B cell (primary cell): ENCODE results near the gene MAN2A1. TPM values are rescaled to one million over a fixed set of nuclear protein-coding genes. Genes with fewer than 3 reads are reported as not detected.

Source experiments
- ATAC-seq: fragments of 200-7000 bp; cut with Tn5 transposase; one replicate; pipeline ENCODE4 v1.10.0; 2021; ENCODE audit warnings: low read depth, mild to moderate bottlenecking, moderate number of reproducible peaks, moderate library complexity
- CTCF ChIA-PET: fragments of 350-600 bp; sonication (Branson Sonifier 250); formaldehyde crosslinking; loops from one replicate; lab custom pipeline; 2021; ENCODE audit warnings: antibody characterized with exemption, inconsistent platforms; lab: Charles Lee
- POLR2A ChIA-PET: fragments of 350-600 bp; sonication (Branson Sonifier 250); formaldehyde crosslinking; loops from one replicate; lab custom pipeline; 2021; ENCODE audit warnings: antibody characterized with exemption; lab: Charles Lee
- DNase-seq: peaks from one replicate; pipeline ENCODE4 v3.0.0; 2013
- H2AFZ ChIP-seq: 2 replicates; pipeline ENCODE4 v1.6.1; 2012; ENCODE audit warnings: mild to moderate bottlenecking, low read depth, low read length; ENCODE audit not compliant: insufficient read depth, poor library complexity, severe bottlenecking
- H3K27ac ChIP-seq, 2 donors: 1 replicate in 1 of 2; 2 replicates in 1 of 2; pipeline ENCODE4 v1.5.1; 2012 to 2013; ENCODE audit warnings: low read length in 2 of 2, mild to moderate bottlenecking in 2 of 2, moderate library complexity in 1 of 2
- H3K27me3 ChIP-seq, 4 experiments: fragments of 200-600 bp in 1 of 4; sonication (generic) in 1 of 4; replicated peaks in 1 of 4; 1 replicate in 2 of 4; 2 replicates in 2 of 4; pipeline versions ENCODE4 v1.6.1 to v1.7.0; 2013 to 2016; ENCODE audit warnings: low read length in 3 of 4, mild to moderate bottlenecking in 2 of 4, mixed read lengths in 1 of 4, moderate library complexity in 1 of 4; ENCODE audit not compliant: insufficient read depth in 4 of 4, control insufficient read depth in 3 of 4; ENCODE audit errors: control extremely low read depth in 1 of 4
- H3K36me3 ChIP-seq, 2 experiments: replicated peaks in 1 of 2; 1 replicate in 1 of 2; 2 replicates in 1 of 2; pipeline versions ENCODE4 v1.6.1 to v1.7.1; 2013; ENCODE audit warnings: low read length in 1 of 2; ENCODE audit not compliant: insufficient read depth in 2 of 2, control insufficient read depth in 1 of 2; ENCODE audit errors: control extremely low read depth in 1 of 2, extremely low read depth in 1 of 2
- H3K4me1 ChIP-seq, 2 donors: fragments of 200-600 bp in 1 of 2; sonication (generic) in 1 of 2; 1 replicate in 1 of 2; 2 replicates in 1 of 2; pipeline versions ENCODE4 v1.5.1 to v1.6.1; 2013 to 2017; ENCODE audit warnings: low read length in 2 of 2; ENCODE audit not compliant: control insufficient read depth in 2 of 2, insufficient read depth in 2 of 2
- H3K4me2 ChIP-seq: replicated peaks from 2 replicates; pipeline ENCODE3; 2012; ENCODE audit warnings: mild to moderate bottlenecking, low read depth, low read length; ENCODE audit not compliant: poor library complexity, severe bottlenecking
- H3K4me3 ChIP-seq, 5 experiments: fragments of 200-600 bp in 1 of 5; sonication (generic) in 1 of 5; 1 replicate in 3 of 5; 2 replicates in 2 of 5; pipeline versions ENCODE4 v1.5.1 to v1.7.0; 2011 to 2016; ENCODE audit warnings: low read length in 4 of 5, mild to moderate bottlenecking in 4 of 5, low read depth in 2 of 5, control low read depth in 1 of 5, moderate library complexity in 1 of 5; ENCODE audit not compliant: insufficient read depth in 1 of 5; ENCODE audit errors: control extremely low read depth in 1 of 5, extremely low read depth in 1 of 5
- H3K79me2 ChIP-seq: fragments of 200-600 bp; sonication (generic); one replicate; pipeline ENCODE4 v1.6.0; 2016; ENCODE audit warnings: low read length; ENCODE audit not compliant: control insufficient read depth, insufficient read depth
- H3K9ac ChIP-seq: fragments of 200-600 bp; sonication (generic); 2 replicates; pipeline ENCODE4 v1.6.1; 2017; ENCODE audit warnings: mild to moderate bottlenecking, low read length, moderate library complexity
- H3K9me3 ChIP-seq, 3 donors: one replicate each; pipeline versions ENCODE4 v1.6.1 to v1.7.1; 2013; ENCODE audit warnings: low read length in 2 of 3; ENCODE audit not compliant: control insufficient read depth in 2 of 3, insufficient read depth in 1 of 3; ENCODE audit errors: control extremely low read depth in 1 of 3
- H4K20me1 ChIP-seq: 2 replicates; pipeline ENCODE4 v1.6.0; 2012; ENCODE audit warnings: mild to moderate bottlenecking, low read length; ENCODE audit not compliant: insufficient read depth, control insufficient read depth, poor library complexity, severe bottlenecking
- H3K27ac Mint-ChIP-seq: one replicate; pipeline ENCODE4 v1.8.0; 2021; ENCODE audit warnings: mixed read lengths
- H3K27me3 Mint-ChIP-seq: one replicate; pipeline ENCODE4 v1.8.0; 2021; ENCODE audit warnings: mixed read lengths
- H3K4me1 Mint-ChIP-seq: one replicate; pipeline ENCODE4 v1.8.0; 2021; ENCODE audit warnings: mixed read lengths
- H3K4me3 Mint-ChIP-seq: one replicate; pipeline ENCODE4 v1.8.0; 2021; ENCODE audit warnings: mixed read lengths
- H3K9me3 Mint-ChIP-seq: one replicate; pipeline ENCODE4 v1.8.0; 2022; ENCODE audit warnings: mixed read lengths; ENCODE audit not compliant: insufficient read depth
- EZH2 ChIP-seq: IDR thresholded peaks from 2 replicates; pipeline ENCODE4 v1.6.1; 2012; ENCODE audit warnings: borderline replicate concordance, low read depth, mild to moderate bottlenecking, moderate library complexity, low read length; ENCODE audit not compliant: insufficient read depth, poor library complexity, severe bottlenecking
- WGBS: methylation state at CpG from one replicate; pipeline ENCODE4 v1.1.5; 2013; ENCODE audit warnings: missing lambda C conversion rate; ENCODE audit not compliant: insufficient coverage; 5-methylcytosine and 5-hydroxymethylcytosine counted together
- intact Hi-C: fragments of 100-400 bp; cut with micrococcal nuclease; formaldehyde crosslinking; loops from one replicate; pipeline ENCODE4 v1.10.0; 2022
- polyA plus RNA-seq: library from polyadenylated mRNA; depleted of rRNA; stranded (reverse); fragments of >200 nt; gene quantifications from 2 replicates; pipeline ENCODE4 v1.2.3, GENCODE V29; 2012
- total RNA-seq, 2 donors: library from RNA; stranded (reverse); fragments of 120-200 nt in 1 of 2; gene quantifications; 1 replicate in 1 of 2; 2 replicates in 1 of 2; pipeline versions ENCODE4 v1.2.3 to v1.2.4, GENCODE V29; 2013 to 2022
- TF ChIP-seq, protein P1 (sequence below): fragments of 200-600 bp; IDR thresholded peaks from one replicate; pipeline ENCODE4 v1.8.0; 2022; ENCODE audit warnings: antibody characterized with exemption, mild to moderate bottlenecking

The MAN2A1 gene
- total and polyA plus RNA-seq, 2 donors (not counting 1 experiment from before 2014, with no cell fraction given): 12.7 to 55.0 TPM

DNA sequence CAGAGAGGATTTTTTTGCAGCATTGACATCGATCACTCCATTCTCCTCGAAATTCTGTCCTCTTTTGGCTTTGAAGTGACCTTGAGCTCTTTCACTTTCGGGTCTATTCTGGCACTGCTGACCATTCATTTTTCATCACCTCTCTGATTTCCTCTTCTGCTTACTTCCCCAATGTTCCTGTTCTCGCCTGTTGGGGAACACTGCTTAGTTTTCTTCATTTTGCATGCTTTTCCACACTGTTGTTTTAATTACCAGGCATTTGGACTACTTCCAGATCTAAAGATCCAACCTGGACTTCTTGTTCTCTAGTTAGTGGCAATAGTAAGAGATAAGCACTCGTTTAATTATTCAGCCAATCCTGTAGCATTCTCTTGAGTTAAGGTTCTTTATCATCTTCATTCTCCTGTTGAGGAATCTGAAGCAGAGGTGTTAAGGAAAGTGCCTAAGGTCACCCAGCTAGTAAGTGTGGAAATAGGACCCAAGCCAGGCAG is 53.4 kb downstream of the MAN2A1 start:
- H3K9me3 Mint-ChIP-seq: no peaks in the 10 kb centered on the region
- H3K27me3 Mint-ChIP-seq: no peaks in the 10 kb centered on the region
- H2AFZ ChIP-seq: no peak overlapping the region
- intact Hi-C loops: no loop called here
- no peak for TF ChIP-seq EZH2
- TF ChIP-seq, protein P1, sequence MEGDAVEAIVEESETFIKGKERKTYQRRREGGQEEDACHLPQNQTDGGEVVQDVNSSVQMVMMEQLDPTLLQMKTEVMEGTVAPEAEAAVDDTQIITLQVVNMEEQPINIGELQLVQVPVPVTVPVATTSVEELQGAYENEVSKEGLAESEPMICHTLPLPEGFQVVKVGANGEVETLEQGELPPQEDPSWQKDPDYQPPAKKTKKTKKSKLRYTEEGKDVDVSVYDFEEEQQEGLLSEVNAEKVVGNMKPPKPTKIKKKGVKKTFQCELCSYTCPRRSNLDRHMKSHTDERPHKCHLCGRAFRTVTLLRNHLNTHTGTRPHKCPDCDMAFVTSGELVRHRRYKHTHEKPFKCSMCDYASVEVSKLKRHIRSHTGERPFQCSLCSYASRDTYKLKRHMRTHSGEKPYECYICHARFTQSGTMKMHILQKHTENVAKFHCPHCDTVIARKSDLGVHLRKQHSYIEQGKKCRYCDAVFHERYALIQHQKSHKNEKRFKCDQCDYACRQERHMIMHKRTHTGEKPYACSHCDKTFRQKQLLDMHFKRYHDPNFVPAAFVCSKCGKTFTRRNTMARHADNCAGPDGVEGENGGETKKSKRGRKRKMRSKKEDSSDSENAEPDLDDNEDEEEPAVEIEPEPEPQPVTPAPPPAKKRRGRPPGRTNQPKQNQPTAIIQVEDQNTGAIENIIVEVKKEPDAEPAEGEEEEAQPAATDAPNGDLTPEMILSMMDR: no peak
- no peaks in the 10 kb centered on the region for H4K20me1 ChIP-seq
- no peaks in the 10 kb centered on the region for H3K27me3 ChIP-seq
- ChIA-PET POLR2A (no interaction called here), CTCF (no interaction called here)
- H3K4me1 ChIP-seq: peaks cover 11 to 13% of the 10 kb centered on the region in 2 donors
- ATAC-seq (no peak), DNase-seq (no peak)
- peak overlapping the region; percentile 50 for H3K27ac Mint-ChIP-seq
- H3K4me2 ChIP-seq: no peak overlapping the region
- H3K4me1 Mint-ChIP-seq: peaks cover 49% of the 10 kb centered on the region
- WGBS: 86% methylated on average over 3 of the region's 5 CpGs
- H3K9me3 ChIP-seq: no peaks in the 10 kb centered on the region
- no peak overlapping the region for H3K4me3 Mint-ChIP-seq
- H3K79me2 ChIP-seq: peaks cover 35% of the 10 kb centered on the region
- H3K9ac ChIP-seq: no peak overlapping the region
- H3K27ac ChIP-seq: no peak overlapping the region
- peaks cover 0 to 16% of the 10 kb centered on the region in 2 experiments for H3K36me3 ChIP-seq
- H3K4me3 ChIP-seq: no peak overlapping the region

DNA sequence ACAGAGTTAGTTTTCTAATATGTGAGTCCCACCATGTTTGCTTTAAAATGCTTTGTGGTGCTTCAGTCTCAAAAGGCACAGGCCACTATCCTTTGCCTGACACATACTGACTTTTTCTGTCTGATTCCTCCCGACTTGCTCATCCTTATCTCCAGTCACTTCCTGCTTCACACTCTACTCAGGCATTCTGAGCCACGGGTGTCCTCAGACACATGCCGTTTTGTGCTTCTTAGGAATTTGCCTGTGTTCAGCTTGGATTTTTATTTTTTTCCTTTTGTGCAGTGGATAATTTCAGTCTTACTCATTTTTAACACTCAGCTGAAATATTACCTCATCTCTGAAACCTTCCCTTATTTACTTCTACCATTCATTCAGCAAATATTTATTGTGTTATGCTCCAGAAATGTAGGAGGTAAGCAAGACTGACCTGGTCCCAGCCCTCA is 54.1 kb downstream of the MAN2A1 start:
- H3K4me1 ChIP-seq: peaks cover 11 to 13% of the 10 kb centered on the region in 2 donors
- no peak overlapping the region for H2AFZ ChIP-seq
- TF ChIP-seq, protein P1: no peak
- H3K36me3 ChIP-seq: peaks cover 0 to 16% of the 10 kb centered on the region in 2 experiments
- H3K9me3 ChIP-seq: no peaks in the 10 kb centered on the region
- no peaks in the 10 kb centered on the region for H4K20me1 ChIP-seq
- H3K79me2 ChIP-seq: peaks cover 31% of the 10 kb centered on the region
- H3K4me2 ChIP-seq: no peak overlapping the region
- ATAC-seq: no peak
- no peaks in the 10 kb centered on the region for H3K27me3 ChIP-seq
- no peak overlapping the region for H3K4me3 Mint-ChIP-seq
- H3K27ac Mint-ChIP-seq: no peak overlapping the region
- H3K27me3 Mint-ChIP-seq: no peaks in the 10 kb centered on the region
- WGBS: no CpG with 5 or more reads among the region's 3 CpGs
- DNase-seq: no peak
- H3K4me1 Mint-ChIP-seq: peaks cover 52% of the 10 kb centered on the region
- H3K9me3 Mint-ChIP-seq: no peaks in the 10 kb centered on the region
- H3K4me3 ChIP-seq: no peak overlapping the region
- H3K9ac ChIP-seq: no peak overlapping the region
- ChIA-PET CTCF (no interaction called here), POLR2A (no interaction called here)
- no peak overlapping the region for H3K27ac ChIP-seq
- intact Hi-C loops: no loop called here
